HG03457 (cell line): ENCODE measurements around the gene ZNF408.

Experiments
- ATAC-seq: cut with Tn5 transposase; IDR thresholded peaks from one replicate; pipeline ENCODE4 v1.9.1; 2021; ENCODE audit warnings: moderate number of reproducible peaks; ENCODE audit not compliant: unreplicated experiment

ZNF408 gene

DNA sequence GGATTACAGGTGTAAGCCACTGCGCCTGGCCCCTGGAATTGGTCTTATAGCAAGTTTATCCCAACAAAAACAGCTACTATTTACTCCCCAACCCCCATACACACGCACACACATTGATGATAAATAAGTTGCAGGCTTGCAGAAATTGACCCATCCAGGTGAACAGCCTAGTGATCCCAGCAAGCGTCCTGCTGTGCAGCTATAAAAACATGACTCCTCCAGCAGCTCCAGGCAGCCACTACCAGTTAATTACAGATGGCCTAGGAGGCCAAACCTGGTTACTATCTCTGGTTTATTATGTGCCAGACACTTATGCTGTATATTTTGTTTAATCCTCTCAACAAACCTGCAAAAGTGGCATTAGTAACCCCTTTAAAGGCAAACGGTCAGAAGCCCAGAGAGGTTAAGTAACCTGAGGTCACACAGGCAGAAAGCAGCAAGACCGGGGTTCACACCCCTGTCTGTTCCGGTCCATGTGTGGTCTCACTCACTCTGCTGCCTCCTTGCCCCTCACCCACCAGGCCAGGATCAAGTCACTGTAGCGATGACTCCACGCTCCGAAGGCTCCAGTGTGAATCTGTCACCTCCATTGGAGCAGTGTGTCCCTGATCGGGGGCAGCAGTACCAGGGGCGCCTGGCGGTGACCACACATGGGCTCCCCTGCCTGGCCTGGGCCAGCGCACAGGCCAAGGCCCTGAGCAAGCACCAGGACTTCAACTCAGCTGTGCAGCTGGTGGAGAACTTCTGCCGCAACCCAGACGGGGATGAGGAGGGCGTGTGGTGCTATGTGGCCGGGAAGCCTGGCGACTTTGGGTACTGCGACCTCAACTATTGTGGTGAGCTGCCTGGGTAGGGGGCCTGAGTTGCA is 24.7 kb downstream of the ZNF408 start:
- no peak for ATAC-seq

GRCh38 chr11:46726206-46726862 is 25.5 kb downstream of the ZNF408 start:
- no peak for ATAC-seq

GRCh38 chr11:46727952-46728658 is 27.3 kb downstream of the ZNF408 start:
- ATAC-seq = no peak

DNA sequence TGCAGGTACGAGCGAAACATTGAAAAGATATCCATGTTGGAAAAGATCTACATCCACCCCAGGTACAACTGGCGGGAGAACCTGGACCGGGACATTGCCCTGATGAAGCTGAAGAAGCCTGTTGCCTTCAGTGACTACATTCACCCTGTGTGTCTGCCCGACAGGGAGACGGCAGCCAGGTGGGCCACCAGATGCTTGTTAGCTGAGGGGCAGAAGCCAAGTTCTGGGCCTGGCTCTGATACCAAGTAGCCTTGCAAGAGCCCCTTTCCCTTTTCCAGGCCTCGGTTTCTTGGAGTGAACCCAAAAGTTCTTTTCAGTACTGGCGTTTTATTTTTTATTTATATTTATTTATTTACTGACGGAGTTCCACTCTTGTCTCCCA is 27.8 kb downstream of the ZNF408 start:
- no peak for ATAC-seq

DNA sequence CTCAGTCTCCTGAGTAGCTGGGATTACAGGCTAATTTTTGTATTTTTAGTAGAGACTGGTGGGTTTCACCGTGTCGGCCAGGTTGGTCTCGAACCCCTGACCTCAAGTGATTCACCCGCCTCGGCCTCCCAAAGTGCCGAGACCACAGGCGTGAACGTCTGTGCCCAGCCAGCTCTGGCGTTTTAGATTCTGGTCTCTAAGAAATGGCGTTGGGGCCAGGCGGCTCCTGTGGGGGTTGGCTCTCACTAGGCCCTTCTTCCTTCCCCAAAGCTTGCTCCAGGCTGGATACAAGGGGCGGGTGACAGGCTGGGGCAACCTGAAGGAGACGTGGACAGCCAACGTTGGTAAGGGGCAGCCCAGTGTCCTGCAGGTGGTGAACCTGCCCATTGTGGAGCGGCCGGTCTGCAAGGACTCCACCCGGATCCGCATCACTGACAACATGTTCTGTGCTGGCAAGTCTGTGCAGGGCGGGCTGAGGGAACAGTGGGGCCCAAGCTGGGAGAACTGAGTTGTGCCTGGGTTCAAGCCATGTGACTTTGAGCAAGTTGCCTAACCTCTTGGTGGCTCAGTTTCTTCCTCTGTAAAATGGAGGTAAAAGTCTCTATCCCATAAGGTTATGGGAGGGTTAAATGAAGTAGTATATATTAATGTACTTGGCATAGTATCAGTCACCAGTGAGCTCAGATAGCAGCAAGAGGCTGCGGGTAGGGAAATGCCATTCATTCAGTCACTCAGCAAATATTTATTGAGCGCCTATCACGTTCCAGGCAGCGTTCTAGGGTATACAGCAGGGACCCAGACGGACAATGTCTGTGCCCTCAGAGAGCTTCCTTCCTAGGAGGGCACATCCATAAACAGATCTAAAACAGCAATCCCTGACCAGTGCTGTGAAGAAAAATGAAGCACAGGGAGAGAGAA is 28.5 kb downstream of the ZNF408 start:
- no peak for ATAC-seq

DNA sequence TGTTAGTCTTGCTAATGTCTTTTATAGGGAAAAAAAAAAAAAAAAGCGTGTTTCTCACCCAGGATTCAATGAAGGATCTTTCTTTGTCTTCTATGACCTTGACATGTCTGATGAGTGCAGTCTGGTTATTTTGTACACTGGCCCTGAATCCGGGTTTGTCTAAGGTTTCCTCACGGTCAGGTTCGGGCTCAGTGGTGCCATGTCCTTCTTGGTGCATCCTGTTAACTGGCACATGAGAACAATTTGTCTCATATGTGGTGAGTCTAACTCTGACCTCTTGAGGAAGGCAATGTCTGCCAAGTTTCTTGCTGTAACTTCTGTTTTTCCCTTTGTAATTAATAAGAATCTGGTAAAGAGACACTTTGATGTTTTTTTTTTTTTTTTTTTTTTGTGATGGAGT is 30.7 kb downstream of the ZNF408 start:
- ATAC-seq = no peak

GRCh38 chr11:46733234-46733633 is 32.4 kb downstream of the ZNF408 start:
- no peak for ATAC-seq

DNA sequence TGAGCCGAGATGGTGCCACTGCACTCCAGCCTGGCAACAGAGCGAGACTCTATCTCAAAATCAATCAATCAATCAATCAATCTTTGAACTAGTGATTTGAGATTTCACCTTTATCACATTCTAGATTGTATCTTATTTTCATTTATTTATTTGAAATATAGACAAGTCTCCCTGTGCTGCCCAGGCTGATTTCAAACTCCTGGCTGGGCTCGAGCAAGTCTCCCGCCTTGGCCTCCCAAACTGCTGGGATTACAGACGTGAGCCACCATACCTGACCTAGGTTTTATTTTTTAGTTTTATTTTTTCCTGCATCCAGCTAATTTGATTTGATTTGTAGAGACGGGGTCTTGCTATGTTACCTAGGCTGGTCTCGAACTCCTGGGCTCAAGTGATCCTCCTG is 35.3 kb downstream of the ZNF408 start:
- no peak for ATAC-seq

DNA sequence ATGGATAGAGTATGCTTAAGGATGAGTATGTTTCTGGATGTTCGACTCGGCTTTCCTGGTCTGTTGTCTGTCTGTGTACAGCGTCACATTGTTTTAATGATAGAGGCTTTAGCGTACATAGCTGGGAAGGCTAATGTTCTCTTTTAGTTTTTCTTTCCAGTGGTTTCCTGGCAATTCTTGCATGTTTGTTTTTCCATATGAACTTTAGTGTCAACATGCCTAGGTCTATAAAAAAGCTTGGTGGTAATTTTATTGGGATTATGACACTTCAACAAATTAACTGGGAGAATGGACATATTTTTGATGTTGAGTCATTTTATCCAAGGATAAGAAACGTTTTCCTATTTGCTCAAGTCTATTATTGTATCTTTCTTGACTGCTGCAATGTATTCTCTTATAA is 35.8 kb downstream of the ZNF408 start:
- no peak for ATAC-seq

- no peak for ATAC-seq
These were observed 36.9 kb downstream of the ZNF408 start for GRCh38 chr11:46737699-46738098.

- no peak for ATAC-seq
These were observed 38.1 kb downstream of the ZNF408 start for GRCh38 chr11:46738887-46739286.

GRCh38 chr11:46741600-46742484 is 41.0 kb downstream of the ZNF408 start:
- no peak for ATAC-seq

DNA sequence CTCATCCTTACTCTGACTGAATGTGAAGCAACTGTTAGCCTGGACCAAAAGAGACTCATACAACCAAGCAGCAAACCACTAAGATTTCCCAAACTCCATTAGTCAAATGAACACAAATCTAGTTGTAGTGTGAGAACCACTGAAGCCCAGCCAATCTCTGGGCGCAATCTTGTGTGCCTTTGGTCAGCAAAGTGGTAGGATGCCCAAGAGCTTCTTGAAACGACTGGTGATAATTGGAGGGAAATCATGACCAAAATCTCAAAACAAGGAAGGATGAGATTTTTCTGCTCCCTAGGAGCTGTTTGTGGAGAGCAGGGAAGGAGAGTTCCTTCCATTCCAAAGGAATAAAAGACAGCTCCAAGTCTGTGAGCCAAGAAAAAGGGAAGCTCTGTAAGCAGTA is 42.2 kb downstream of the ZNF408 start:
- ATAC-seq = no peak

GRCh38 chr11:46743693-46744339 is 43.0 kb downstream of the ZNF408 start:
- ATAC-seq = no peak

GRCh38 chr11:46745328-46745727 is 44.5 kb downstream of the ZNF408 start:
- ATAC-seq = no peak

DNA sequence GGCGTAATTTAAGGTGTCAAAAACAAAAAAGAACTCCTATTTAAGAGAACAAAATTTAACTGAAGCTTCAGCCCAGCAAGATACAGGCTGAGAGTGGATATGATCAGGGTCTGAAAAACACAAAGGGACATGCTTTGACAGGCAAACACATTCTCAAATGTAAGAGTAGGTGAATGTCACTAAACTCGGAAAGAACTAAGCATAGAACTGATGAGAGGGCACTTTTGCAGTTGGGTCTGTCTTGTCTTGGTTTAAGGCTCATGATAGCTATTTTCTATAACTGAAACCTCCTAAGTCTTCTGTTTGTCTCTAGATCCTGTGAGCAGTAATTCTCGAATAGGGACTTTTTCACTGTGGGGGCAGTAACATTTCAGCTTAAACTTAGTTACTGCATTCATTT is 45.2 kb downstream of the ZNF408 start:
- ATAC-seq = no peak

GRCh38 chr11:46747150-46747549 is 46.3 kb downstream of the ZNF408 start:
- no peak for ATAC-seq
